Stimulated activated CD8-positive, alpha-beta memory T cell treated with anti-CD3 and anti-CD28 coated beads, Interleukin-4, amount 100 ng/mL, for 24 hours (primary cell): ENCODE data around the gene CXCL10.
"Not testable (repeated sequence)": the region's sequence is repeated elsewhere in the genome, so short reads cannot be mapped to it uniquely, and the experiment has no call there.

Experiments
- DNase-seq: peaks from one replicate; pipeline ENCODE4 v3.0.0-alpha.2; 2020; ENCODE audit warnings: low read depth

CXCL10 gene

GRCh38 chr4:76028350-76028765 lies 5.1 kb upstream of the CXCL10 start:
- DNase-seq = no peak

- DNase-seq = no peak
Observed at GRCh38 chr4:76024065-76024464, 768 bp upstream of the CXCL10 start.

GRCh38 chr4:76022677-76023076 lies 620 bp downstream of the CXCL10 start:
- no peak for DNase-seq

- no peak for DNase-seq
Observed at GRCh38 chr4:76022031-76022430, 1.3 kb downstream of the CXCL10 start.

GRCh38 chr4:76017056-76017686 lies 6.1 kb downstream of the CXCL10 start:
- DNase-seq = no peak

- DNase-seq = no peak
Observed at GRCh38 chr4:76016393-76016792, 6.9 kb downstream of the CXCL10 start.

- DNase-seq = no peak
Observed at GRCh38 chr4:76013540-76013939, 9.8 kb downstream of the CXCL10 start.

- DNase-seq = no peak
Observed at GRCh38 chr4:76012388-76012801, 10.9 kb downstream of the CXCL10 start.

GRCh38 chr4:76011700-76012387 lies 11.5 kb downstream of the CXCL10 start:
- DNase-seq = no peak

- no peak for DNase-seq
Observed at GRCh38 chr4:76011018-76011670, 12.2 kb downstream of the CXCL10 start.

- DNase-seq = no peak
Observed at GRCh38 chr4:76010576-76010975, 12.7 kb downstream of the CXCL10 start.

GRCh38 chr4:76009311-76009710 lies 14.0 kb downstream of the CXCL10 start:
- no peak for DNase-seq

- no peak for DNase-seq
Observed at GRCh38 chr4:76007089-76007862, 16.0 kb downstream of the CXCL10 start, which contains the start of gene CXCL9. Gene CXCL9 (minus strand): TSS chr4:76007509. CDS start chr4:76007449, 60 bp downstream.

GRCh38 chr4:76003620-76004019 lies 19.7 kb downstream of the CXCL10 start:
- DNase-seq = no peak

- DNase-seq = no peak
Observed at GRCh38 chr4:76003035-76003434, 20.3 kb downstream of the CXCL10 start.

GRCh38 chr4:76002176-76002575 lies 21.1 kb downstream of the CXCL10 start:
- no peak for DNase-seq

GRCh38 chr4:76001700-76002099 lies 21.6 kb downstream of the CXCL10 start:
- no peak for DNase-seq

GRCh38 chr4:76000279-76000678 lies 23.0 kb downstream of the CXCL10 start:
- DNase-seq = no peak

- DNase-seq = not testable (repeated sequence)
Observed at GRCh38 chr4:75998525-75999147, 24.7 kb downstream of the CXCL10 start.

- no peak for DNase-seq
Observed at GRCh38 chr4:75997946-75998345, 25.4 kb downstream of the CXCL10 start.

- no peak for DNase-seq
Observed at GRCh38 chr4:75997081-75997480, 26.2 kb downstream of the CXCL10 start.

- DNase-seq = no peak
Observed at GRCh38 chr4:75995727-75996126, 27.6 kb downstream of the CXCL10 start.
